H1 (cell line): ENCODE measurements around the gene AIM2. TPM values are rescaled to one million over a fixed set of nuclear protein-coding genes. Genes with fewer than 3 reads are reported as not detected.

Source experiments
- CTCF ChIA-PET: fragments of 300-600 bp; sonication (Branson Sonifier 250); formaldehyde crosslinking; loops from one replicate; lab custom pipeline; 2021; ENCODE audit not compliant: partially characterized antibody; lab: Charles Lee
- POLR2A ChIA-PET: fragments of 300-600 bp; sonication (Branson Sonifier 250); formaldehyde crosslinking; loops from one replicate; lab custom pipeline; 2021; ENCODE audit warnings: inconsistent platforms; ENCODE audit not compliant: partially characterized antibody; lab: Charles Lee
- DNase-seq, 2 experiments: peaks; one replicate each; pipeline versions ENCODE4 v3.0.0 to v3.0.0-alpha.2; 2010 to 2022; ENCODE audit warnings: low spot score in 2 of 2, low read depth in 1 of 2, mixed read lengths in 1 of 2
- FAIRE-seq: peaks from 2 replicates; lab custom pipeline; 2011; peaks lifted over from hg19 to GRCh38; lab: Jason Lieb, UNC
- H2AFZ ChIP-seq: 2 replicates; pipeline ENCODE4 v1.8.1; 2012; ENCODE audit warnings: low read length, inconsistent platforms
- H2AK5ac ChIP-seq: 2 replicates; pipeline ENCODE4 v1.6.1; 2013; ENCODE audit warnings: low read depth, low read length
- H2BK120ac ChIP-seq: replicated peaks from 2 replicates; pipeline ENCODE3; 2013; ENCODE audit warnings: low read depth, low read length, inconsistent platforms
- H2BK12ac ChIP-seq: 2 replicates; pipeline ENCODE4 v1.6.1; 2013; ENCODE audit warnings: low read depth, low read length
- H2BK15ac ChIP-seq: 2 replicates; pipeline ENCODE4 v1.6.1; 2013; ENCODE audit warnings: low read length
- H2BK20ac ChIP-seq: 2 replicates; pipeline ENCODE4 v1.6.1; 2013; ENCODE audit warnings: low read length
- H2BK5ac ChIP-seq: 2 replicates; pipeline ENCODE4 v1.6.1; 2013; ENCODE audit warnings: low read depth, low read length
- H3K14ac ChIP-seq: 2 replicates; pipeline ENCODE4 v1.6.1; 2013; ENCODE audit warnings: inconsistent platforms; ENCODE audit not compliant: insufficient read length
- H3K18ac ChIP-seq: 2 replicates; pipeline ENCODE4 v1.6.1; 2013; ENCODE audit warnings: low read length; ENCODE audit errors: extremely low read depth
- H3K23ac ChIP-seq: 2 replicates; pipeline ENCODE4 v1.6.1; 2013; ENCODE audit warnings: inconsistent platforms; ENCODE audit not compliant: insufficient read length
- H3K23me2 ChIP-seq: 2 replicates; pipeline ENCODE4 v1.6.1; 2013; ENCODE audit warnings: low read depth, low read length
- H3K27ac ChIP-seq: 2 replicates; pipeline ENCODE4 v1.6.1; 2011; ENCODE audit warnings: low read depth, low read length, inconsistent platforms
- H3K27me3 ChIP-seq, 4 experiments: replicated peaks in 1 of 4; 1 replicate in 1 of 4; 2 replicates in 3 of 4; pipeline versions ENCODE4 v1.6.1 to v1.8.1; 2011 to 2013; ENCODE audit warnings: low read length in 3 of 4, mild to moderate bottlenecking in 3 of 4, inconsistent platforms in 2 of 4, mixed read lengths in 2 of 4, moderate library complexity in 1 of 4; ENCODE audit not compliant: control insufficient read depth in 3 of 4, insufficient read depth in 3 of 4; ENCODE audit errors: extremely low read depth in 1 of 4
- H3K36me3 ChIP-seq, 4 experiments: 2 replicates each; pipeline versions ENCODE4 v1.6.1 to v1.8.1; 2011 to 2013; ENCODE audit warnings: mild to moderate bottlenecking in 4 of 4, low read length in 3 of 4, moderate library complexity in 2 of 4, control low read depth in 1 of 4, inconsistent platforms in 1 of 4; ENCODE audit not compliant: insufficient read depth in 4 of 4, control insufficient read depth in 2 of 4
- H3K4ac ChIP-seq: replicated peaks from 2 replicates; pipeline ENCODE3; 2013; ENCODE audit warnings: low read length, low read depth, mixed read lengths, inconsistent platforms; ENCODE audit not compliant: insufficient read length
- H3K4me1 ChIP-seq, 4 experiments: replicated peaks in 1 of 4; 1 replicate in 1 of 4; 2 replicates in 3 of 4; pipeline versions ENCODE4 v1.6.1 to v1.8.1; 2011 to 2013; ENCODE audit warnings: low read length in 3 of 4, inconsistent platforms in 2 of 4, mixed read lengths in 1 of 4; ENCODE audit not compliant: insufficient read depth in 4 of 4, control insufficient read depth in 3 of 4
- H3K4me2 ChIP-seq, 2 experiments: 2 replicates each; pipeline versions ENCODE4 v1.6.1 to v1.8.1; 2011 to 2013; ENCODE audit warnings: low read depth in 2 of 2, low read length in 2 of 2, control low read depth in 1 of 2, inconsistent platforms in 1 of 2, mild to moderate bottlenecking in 1 of 2; ENCODE audit not compliant: insufficient read depth in 1 of 2
- H3K4me3 ChIP-seq, 4 experiments: fragments of 200-600, 300-600 bp in 1 of 4; sonication (generic), shearing (Covaris generic), sonication (Bioruptor Twin) in 1 of 4; 2 replicates each; pipeline versions ENCODE4 v1.5.1 to v1.8.1; 2011 to 2016; ENCODE audit warnings: low read length in 4 of 4, low read depth in 3 of 4, control low read depth in 2 of 4, inconsistent platforms in 2 of 4, mild to moderate bottlenecking in 2 of 4, mixed read lengths in 1 of 4, moderate library complexity in 1 of 4; ENCODE audit not compliant: insufficient read depth in 2 of 4; ENCODE audit errors: extremely low read depth in 1 of 4
- H3K56ac ChIP-seq: replicated peaks from 2 replicates; pipeline ENCODE3; 2013; ENCODE audit warnings: low read depth, mild to moderate bottlenecking, mixed read lengths, low read length, inconsistent platforms; ENCODE audit not compliant: insufficient read length
- H3K79me1 ChIP-seq: 2 replicates; pipeline ENCODE4 v1.6.1; 2013; ENCODE audit warnings: low read depth, low read length, control low read depth
- H3K79me2 ChIP-seq, 2 experiments: 2 replicates each; pipeline versions ENCODE4 v1.6.1 to v1.8.1; 2012 to 2013; ENCODE audit warnings: low read length in 2 of 2, mild to moderate bottlenecking in 2 of 2, inconsistent platforms in 1 of 2; ENCODE audit not compliant: insufficient read depth in 2 of 2, control insufficient read depth in 1 of 2
- H3K9ac ChIP-seq, 4 experiments: replicated peaks in 1 of 4; 1 replicate in 1 of 4; 2 replicates in 3 of 4; pipeline versions ENCODE4 v1.6.1 to v1.8.1; 2011 to 2013; ENCODE audit warnings: low read depth in 3 of 4, low read length in 3 of 4, control low read depth in 2 of 4, mild to moderate bottlenecking in 2 of 4, moderate library complexity in 2 of 4, inconsistent platforms in 1 of 4; ENCODE audit errors: extremely low read depth in 1 of 4
- H3K9me3 ChIP-seq, 2 experiments: 2 replicates each; pipeline versions ENCODE4 v1.6.1 to v1.8.1; 2012 to 2013; ENCODE audit warnings: mild to moderate bottlenecking in 2 of 2, moderate library complexity in 2 of 2, control low read depth in 1 of 2, inconsistent platforms in 1 of 2, low read depth in 1 of 2, low read length in 1 of 2, mixed read lengths in 1 of 2; ENCODE audit not compliant: insufficient read depth in 2 of 2
- H4K20me1 ChIP-seq, 2 experiments: replicated peaks in 1 of 2; 2 replicates each; pipeline versions ENCODE3 to v1.8.1; 2011 to 2013; ENCODE audit warnings: inconsistent platforms in 2 of 2, low read length in 2 of 2, mild to moderate bottlenecking in 1 of 2; ENCODE audit not compliant: insufficient read depth in 2 of 2, control insufficient read depth in 1 of 2
- H4K5ac ChIP-seq: 2 replicates; pipeline ENCODE4 v1.6.1; 2013; ENCODE audit warnings: low read length, low read depth, mixed read lengths, inconsistent platforms; ENCODE audit not compliant: insufficient read length
- H4K8ac ChIP-seq: 2 replicates; pipeline ENCODE4 v1.8.0; 2013; ENCODE audit warnings: mild to moderate bottlenecking, moderate library complexity, low read length, inconsistent platforms; ENCODE audit not compliant: insufficient read depth; ENCODE audit errors: extremely low read depth
- H4K91ac ChIP-seq: replicated peaks from 2 replicates; pipeline ENCODE3; 2013; ENCODE audit warnings: low read length, mixed read lengths, inconsistent platforms; ENCODE audit not compliant: insufficient read length
- ASH2L ChIP-seq: fragments of 200-600, 300-600 bp; sonication (generic); IDR thresholded peaks from one replicate; pipeline ENCODE4 v1.7.1; 2017; ENCODE audit warnings: low read length
- WGBS, 2 experiments: shearing (Covaris generic) in 1 of 2; methylation state at CpG; one replicate each; pipeline versions ENCODE4 v1.1.6 to v1.1.7; 2013 to 2015; ENCODE audit warnings: low lambda C conversion rate in 2 of 2, mixed read lengths in 2 of 2, inconsistent platforms in 1 of 2, low coverage in 1 of 2, missing lambda C conversion rate in 1 of 2; ENCODE audit not compliant: insufficient replicate concordance in 2 of 2, insufficient coverage in 1 of 2, insufficient read length in 1 of 2; ENCODE audit errors: extremely low coverage in 1 of 2, missing lambda C conversion rate in 1 of 2; 5-methylcytosine and 5-hydroxymethylcytosine counted together
- polyA plus RNA-seq, 7 experiments: library from polyadenylated mRNA; depleted of rRNA in 3 of 7; stranded (reverse) in 5 of 7; unstranded in 2 of 7; fragments of >200 nt in 5 of 7; fragments of 200-250 nt in 2 of 7; gene quantifications; 1 replicate in 5 of 7; 2 replicates in 1 of 7; 4 replicates in 1 of 7; pipeline versions ENCODE4 v1.2.1 to v1.2.3, GENCODE V29; 2011 to 2013; ENCODE audit warnings: missing spikeins in 2 of 7, mixed read lengths in 2 of 7
- total RNA-seq: library from RNA; stranded (reverse); fragmentation: NEBNext Ultra II Directional; extraction: Animal tissue kit (Norgen Biotek cat#: 25700); gene quantifications from 2 replicates; pipeline ENCODE4 v1.2.1, GENCODE V29; 2021
- TF ChIP-seq, protein P1 (sequence below): IDR thresholded peaks from 2 replicates; pipeline ENCODE4 v1.6.1; 2011; ENCODE audit warnings: low read depth, mild to moderate bottlenecking, low read length; ENCODE audit not compliant: insufficient read depth

AIM2 gene
- total and polyA plus RNA-seq, 2 of the 8 experiments (the other 6 are each of a cell fraction or from before 2014, with no cell fraction given), result 0.21 to 2.1 TPM

- no peak overlapping the region for H2BK20ac ChIP-seq
- H3K14ac ChIP-seq, result no peak overlapping the region
- H4K91ac ChIP-seq, result no peak overlapping the region
- no peak for FAIRE-seq
- H3K79me1 ChIP-seq, result no peaks in the 10 kb centered on the region
- no peaks in the 10 kb centered on the region for H3K79me2 ChIP-seq
- H4K8ac ChIP-seq, result no peak overlapping the region
- H2AK5ac ChIP-seq, result no peak overlapping the region
- H3K27me3 ChIP-seq, result no peaks in the 10 kb centered on the region
- H3K9me3 ChIP-seq, result no peaks in the 10 kb centered on the region
- H3K9ac ChIP-seq, result no peak overlapping the region
- no peaks in the 10 kb centered on the region for H3K23me2 ChIP-seq
- H3K18ac ChIP-seq, result no peak overlapping the region
- H4K20me1 ChIP-seq, result no peaks in the 10 kb centered on the region
- H3K4me1 ChIP-seq, result peaks cover 0 to 6% (median 0%) of the 10 kb centered on the region in 4 experiments; a peak in 1 of 7 replicates
- H2BK15ac ChIP-seq, result no peak overlapping the region
- H3K23ac ChIP-seq, result no peak overlapping the region
- H3K4me3 ChIP-seq, result no peak overlapping the region
- CTCF ChIA-PET, result interaction anchor here (3.8 kb wide), 1 partner anchor 10 kb away, joined by 18 read pairs; no protein-coding TSS in a partner anchor
- POLR2A ChIA-PET, result no interaction called here
- H2BK5ac ChIP-seq, result no peak overlapping the region
- DNase-seq, result no peak
- no peak overlapping the region for H3K27ac ChIP-seq
- WGBS, 2 experiments, result 91% methylated on average over 4 of the region's 4 CpGs; no CpG with 5 or more reads in 1 of the 2 experiments
- no peak overlapping the region for H2AFZ ChIP-seq
- TF ChIP-seq, protein P1, sequence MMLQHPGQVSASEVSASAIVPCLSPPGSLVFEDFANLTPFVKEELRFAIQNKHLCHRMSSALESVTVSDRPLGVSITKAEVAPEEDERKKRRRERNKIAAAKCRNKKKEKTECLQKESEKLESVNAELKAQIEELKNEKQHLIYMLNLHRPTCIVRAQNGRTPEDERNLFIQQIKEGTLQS, result no peak
- no peak for TF ChIP-seq ASH2L
- TF ChIP-seq, all 59 proteins: peak for 0
- Histone ChIP-seq H3K56ac (no peak overlapping the region), H2BK120ac (no peak overlapping the region), H2BK12ac (no peak overlapping the region), H3K36me3 (no peaks in the 10 kb centered on the region), H4K5ac (no peak overlapping the region), H3K4me2 (no peak overlapping the region), H3K4ac (no peak overlapping the region)
Observed at GRCh38 chr1:159066108-159066507, 10.5 kb downstream of the AIM2 start.
